ENCODE results near the gene TRANK1. TPM values are rescaled to one million over a fixed set of nuclear protein-coding genes. Genes with fewer than 3 reads are reported as not detected.

TRANK1 gene
- total and polyA plus RNA-seq, 11 donors: 2.2 to 27.9 (median 4.0) TPM

DNA sequence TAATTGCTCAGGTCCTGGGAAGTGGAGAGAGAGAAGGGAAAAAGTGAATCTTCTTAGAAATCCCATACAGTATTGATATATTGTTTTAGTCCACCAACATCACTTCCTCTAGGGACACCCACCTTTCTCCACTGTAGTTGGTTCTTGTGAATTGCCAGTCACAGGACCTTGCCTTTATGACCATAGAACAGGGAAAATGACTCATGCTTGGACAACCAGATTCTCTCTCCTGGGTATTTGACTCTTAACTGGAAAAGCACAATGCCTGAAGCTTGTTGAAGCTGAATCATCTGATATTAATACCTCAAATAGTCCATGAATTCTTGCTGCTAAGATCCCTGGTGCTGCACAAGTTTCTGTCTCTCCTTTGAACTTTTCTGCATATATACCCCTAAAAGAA is 148.0 kb downstream of the TRANK1 start:
- Histone ChIP-seq H3K27ac (no peak overlapping the region), H3K9me3 (no peaks in the 10 kb centered on the region), H3K36me3 (no peaks in the 10 kb centered on the region), H3K4me3 (no peak overlapping the region), H3K27me3 (no peaks in the 10 kb centered on the region), H3K4me1 (no peaks in the 10 kb centered on the region)
- DNase-seq: no peak
- TF ChIP-seq POLR2A (IDR thresholded peaks at IDR 0.05): no peak
- TF ChIP-seq, protein P1, sequence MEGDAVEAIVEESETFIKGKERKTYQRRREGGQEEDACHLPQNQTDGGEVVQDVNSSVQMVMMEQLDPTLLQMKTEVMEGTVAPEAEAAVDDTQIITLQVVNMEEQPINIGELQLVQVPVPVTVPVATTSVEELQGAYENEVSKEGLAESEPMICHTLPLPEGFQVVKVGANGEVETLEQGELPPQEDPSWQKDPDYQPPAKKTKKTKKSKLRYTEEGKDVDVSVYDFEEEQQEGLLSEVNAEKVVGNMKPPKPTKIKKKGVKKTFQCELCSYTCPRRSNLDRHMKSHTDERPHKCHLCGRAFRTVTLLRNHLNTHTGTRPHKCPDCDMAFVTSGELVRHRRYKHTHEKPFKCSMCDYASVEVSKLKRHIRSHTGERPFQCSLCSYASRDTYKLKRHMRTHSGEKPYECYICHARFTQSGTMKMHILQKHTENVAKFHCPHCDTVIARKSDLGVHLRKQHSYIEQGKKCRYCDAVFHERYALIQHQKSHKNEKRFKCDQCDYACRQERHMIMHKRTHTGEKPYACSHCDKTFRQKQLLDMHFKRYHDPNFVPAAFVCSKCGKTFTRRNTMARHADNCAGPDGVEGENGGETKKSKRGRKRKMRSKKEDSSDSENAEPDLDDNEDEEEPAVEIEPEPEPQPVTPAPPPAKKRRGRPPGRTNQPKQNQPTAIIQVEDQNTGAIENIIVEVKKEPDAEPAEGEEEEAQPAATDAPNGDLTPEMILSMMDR (IDR thresholded peaks at IDR 0.05): no peak
- intact Hi-C loops (cut with DNase I): no loop called here
- ATAC-seq: peak in 1 of 4 donors; percentile 45

DNA sequence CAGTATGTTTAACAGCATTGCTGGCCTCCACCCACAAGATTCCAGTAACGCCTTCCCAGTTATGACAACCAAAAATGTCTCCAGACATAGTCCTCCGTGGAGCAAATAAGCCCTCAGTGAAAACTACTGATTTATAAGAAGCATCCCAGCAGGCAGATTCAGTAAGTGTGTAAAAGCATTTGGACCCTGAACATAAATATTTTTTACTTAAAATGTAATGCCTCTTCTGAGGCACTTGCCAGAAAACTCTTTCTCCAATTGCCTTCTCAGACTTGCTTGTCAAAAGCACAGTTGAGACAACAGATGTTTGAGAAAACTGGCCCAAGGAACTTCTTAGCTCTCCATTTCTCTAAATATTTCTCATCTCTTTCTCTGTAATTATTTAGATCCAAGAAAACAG is 148.7 kb downstream of the TRANK1 start:
- intact Hi-C loops (cut with DNase I): no loop called here
- ATAC-seq (no peak), DNase-seq (no peak)
- Histone ChIP-seq H3K27ac (no peak overlapping the region), H3K4me1 (no peaks in the 10 kb centered on the region), H3K9me3 (no peaks in the 10 kb centered on the region), H3K27me3 (no peaks in the 10 kb centered on the region), H3K36me3 (no peaks in the 10 kb centered on the region), H3K4me3 (no peak overlapping the region)
- TF ChIP-seq POLR2A (IDR thresholded peaks at IDR 0.05): no peak
- TF ChIP-seq, protein P1 (IDR thresholded peaks at IDR 0.05): no peak
- 67 to 78% (median 77%) methylated on average over 2 of the region's 2 CpGs for WGBS, 4 donors

DNA sequence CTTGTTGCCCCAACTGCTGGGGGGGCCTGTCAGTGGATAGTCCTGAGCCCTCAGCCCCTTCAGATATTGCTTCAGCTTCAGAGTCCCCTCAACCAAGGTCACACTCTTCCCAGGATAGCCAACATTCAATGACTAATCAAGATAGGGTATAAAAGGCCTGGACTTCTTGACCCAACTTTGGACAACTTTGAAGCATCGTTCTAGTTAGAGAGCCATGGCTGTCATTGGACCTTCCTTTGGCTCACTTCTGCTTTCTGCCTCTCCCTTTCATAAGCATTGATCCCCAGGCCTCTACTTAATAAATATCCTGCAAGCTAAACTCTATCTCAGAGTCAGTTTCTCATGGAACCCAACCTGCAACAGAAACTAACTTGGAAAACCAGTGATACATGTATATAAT is 149.2 kb downstream of the TRANK1 start:
- no peaks in the 10 kb centered on the region for H3K9me3 ChIP-seq
- H3K27me3 ChIP-seq: no peaks in the 10 kb centered on the region
- no peaks in the 10 kb centered on the region for H3K4me1 ChIP-seq
- no peak overlapping the region for H3K4me3 ChIP-seq
- H3K27ac ChIP-seq: no peak overlapping the region
- intact Hi-C loops (cut with DNase I): no loop called here
- no peak for ATAC-seq
- TF ChIP-seq, protein P1 (IDR thresholded peaks at IDR 0.05): no peak
- TF ChIP-seq POLR2A (IDR thresholded peaks at IDR 0.05): no peak
- H3K36me3 ChIP-seq: no peaks in the 10 kb centered on the region
- WGBS, 4 donors: 91 to 95% (median 94%) methylated on average over 1 of the region's 1 CpG
- no peak for DNase-seq

GRCh38 chr3:36792342-36792741 is 152.5 kb downstream of the TRANK1 start:
- H3K36me3 ChIP-seq: no peaks in the 10 kb centered on the region
- intact Hi-C loops (cut with DNase I): no loop called here
- H3K4me1 ChIP-seq: peaks cover 0 to 6% (median 0%) of the 10 kb centered on the region in 12 donors
- no peak overlapping the region for H3K4me3 ChIP-seq
- no peaks in the 10 kb centered on the region for H3K9me3 ChIP-seq
- ATAC-seq: peak in 3 of 4 donors; percentile 24 to 51 (median 29)
- TF ChIP-seq POLR2A (IDR thresholded peaks at IDR 0.05): no peak
- TF ChIP-seq, protein P1 (IDR thresholded peaks at IDR 0.05): peak in 5 of 12 donors; percentile 7 to 33 (median 13)
- no peak overlapping the region for H3K27ac ChIP-seq
- no peaks in the 10 kb centered on the region for H3K27me3 ChIP-seq
- DNase-seq: no peak
- 69 to 76% (median 74%) methylated on average over 4 of the region's 4 CpGs for WGBS, 4 donors

Measured in heart left ventricle (tissue), 16 donors.